Measurements from ENCODE around the gene RNF41. TPM values are rescaled to one million over a fixed set of nuclear protein-coding genes. Genes with fewer than 3 reads are reported as not detected.
"Not testable (repeated sequence)": the region's sequence is repeated elsewhere in the genome, so short reads cannot be mapped to it uniquely, and the experiment has no call there.

RNF41 gene
- total RNA-seq, 1 donor from 2014 or later: 33.7 TPM

DNA sequence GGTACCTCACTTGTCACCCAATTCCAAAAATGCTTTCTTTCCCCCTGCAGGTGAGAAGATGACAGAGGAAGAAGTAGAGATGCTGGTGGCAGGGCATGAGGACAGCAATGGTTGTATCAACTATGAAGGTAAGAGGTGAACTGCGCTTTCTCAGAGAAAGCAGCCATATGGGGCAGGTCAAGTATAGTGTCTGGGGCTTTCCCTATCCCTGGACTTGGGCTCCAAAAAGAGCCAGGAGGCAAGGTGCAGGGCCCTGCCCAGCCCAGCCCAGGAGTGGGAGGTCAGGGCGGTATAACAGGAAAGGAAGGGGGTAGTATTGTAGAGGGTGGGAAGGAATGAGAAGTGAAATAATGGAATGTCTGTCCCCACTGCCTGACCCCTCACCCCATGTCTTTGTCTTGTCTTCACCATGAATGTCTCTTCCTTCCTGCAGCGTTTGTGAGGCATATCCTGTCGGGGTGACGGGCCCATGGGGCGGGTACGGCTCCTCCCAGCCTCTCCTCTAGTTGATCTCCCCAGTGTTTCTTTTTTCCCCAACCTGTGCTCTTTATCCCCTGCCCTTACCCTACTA, 61.4 kb downstream of the RNF41 start:
- Mint-ChIP-seq H3K27me3 (peaks cover 3% of the 10 kb centered on the region), H3K36me3 (peaks cover 51% of the 10 kb centered on the region), H3K4me1 (ENCODE audit: unreplicated experiment) (peaks cover 46% of the 10 kb centered on the region), H3K9me3 (no peaks in the 10 kb centered on the region), H3K27ac (peak overlapping the region; percentile 100), H3K4me3 (peak overlapping the region; percentile 100)
- no peak for TF ChIP-seq CTCF (conservative IDR thresholded peaks at IDR 0.05)
- DNase-seq (ENCODE audit: extremely low spot score, unreplicated experiment): no peak

DNA sequence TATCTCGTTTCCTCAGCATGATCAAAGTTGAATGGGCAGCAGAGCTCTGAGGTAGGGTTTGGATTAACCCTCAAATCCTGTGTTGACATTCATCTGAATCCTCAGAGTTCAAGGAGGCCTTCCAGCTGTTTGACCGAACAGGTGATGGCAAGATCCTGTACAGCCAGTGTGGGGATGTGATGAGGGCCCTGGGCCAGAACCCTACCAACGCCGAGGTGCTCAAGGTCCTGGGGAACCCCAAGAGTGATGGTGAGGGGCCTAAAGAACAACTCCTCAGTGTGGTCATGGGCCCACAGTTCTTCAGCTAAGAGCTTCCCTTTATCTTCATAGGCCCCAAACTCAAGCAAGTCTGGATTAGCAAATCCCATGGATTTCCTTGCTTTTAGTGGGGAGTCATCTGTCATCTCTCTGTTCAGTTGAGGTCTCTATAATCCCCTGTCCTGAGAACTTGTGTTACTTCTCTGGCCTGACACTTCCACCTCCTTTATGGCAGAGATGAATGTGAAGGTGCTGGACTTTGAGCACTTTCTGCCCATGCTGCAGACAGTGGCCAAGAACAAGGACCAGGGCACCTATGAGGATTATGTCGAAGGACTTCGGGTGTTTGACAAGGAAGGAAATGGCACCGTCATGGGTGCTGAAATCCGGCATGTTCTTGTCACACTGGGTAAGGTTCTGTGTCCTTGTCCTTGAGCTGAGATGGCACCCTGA, 62.1 kb downstream of the RNF41 start:
- Mint-ChIP-seq H3K27me3 (peaks cover 3% of the 10 kb centered on the region), H3K36me3 (peaks cover 54% of the 10 kb centered on the region), H3K4me3 (peak overlapping the region; percentile 100), H3K27ac (peak overlapping the region; percentile 100), H3K9me3 (no peaks in the 10 kb centered on the region), H3K4me1 (ENCODE audit: unreplicated experiment) (peaks cover 48% of the 10 kb centered on the region)
- DNase-seq (ENCODE audit: extremely low spot score, unreplicated experiment): no peak
- no peak for TF ChIP-seq CTCF (conservative IDR thresholded peaks at IDR 0.05)

DNA sequence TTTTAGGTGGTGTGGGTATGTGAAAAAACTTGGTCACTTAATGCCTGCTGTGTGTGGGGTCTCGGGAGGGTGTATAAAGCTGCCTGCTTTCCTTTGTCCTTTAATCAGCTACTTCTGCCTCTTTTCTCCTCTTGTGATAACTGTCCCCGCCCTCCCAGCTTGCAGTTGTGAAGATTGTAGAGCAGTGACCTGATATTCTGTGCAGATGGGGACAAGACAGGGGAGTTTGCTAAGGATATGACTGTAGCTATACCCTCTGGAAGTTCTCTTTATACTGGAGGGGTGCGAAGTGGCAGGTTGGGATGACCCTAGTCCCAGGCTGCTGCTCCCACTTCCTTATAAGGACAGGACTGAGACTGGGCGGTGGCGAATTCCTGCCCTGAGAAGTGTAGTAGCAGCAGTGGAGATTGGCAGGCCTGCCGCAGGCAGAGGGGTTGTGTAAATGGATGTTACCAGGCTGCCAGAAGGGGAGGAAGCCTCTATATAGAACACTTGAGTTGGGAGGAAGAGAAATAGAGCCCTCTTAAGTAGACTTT, 62.7 kb downstream of the RNF41 start:
- no peak for DNase-seq (ENCODE audit: extremely low spot score, unreplicated experiment)
- H3K4me1 Mint-ChIP-seq (ENCODE audit: unreplicated experiment): peaks cover 48% of the 10 kb centered on the region
- H3K36me3 Mint-ChIP-seq: peaks cover 48% of the 10 kb centered on the region
- H3K27ac Mint-ChIP-seq: peak overlapping the region; percentile 100
- H3K9me3 Mint-ChIP-seq: no peaks in the 10 kb centered on the region
- H3K4me3 Mint-ChIP-seq: peak overlapping the region; percentile 100
- peaks cover 3% of the 10 kb centered on the region for H3K27me3 Mint-ChIP-seq
- TF ChIP-seq CTCF (conservative IDR thresholded peaks at IDR 0.05): no peak

- Mint-ChIP-seq H3K9me3 (no peaks in the 10 kb centered on the region), H3K4me3 (peak within 1 kb of the TSS; percentile 100), H3K4me1 (ENCODE audit: unreplicated experiment) (peaks cover 49% of the 10 kb centered on the region), H3K36me3 (peaks cover 42% of the 10 kb centered on the region), H3K27me3 (peaks cover 3% of the 10 kb centered on the region), H3K27ac (peak within 1 kb of the TSS; percentile 100)
- TF ChIP-seq CTCF (conservative IDR thresholded peaks at IDR 0.05): no peak
- DNase-seq (ENCODE audit: extremely low spot score, unreplicated experiment): peak; percentile 92
These were observed 63.4 kb downstream of the RNF41 start, which contains the start of gene MYL6 for GRCh38 chr12:56158029-56158925. MYL6 (plus strand) TSS chr12:56158359; CDS start chr12:56158402, 43 bp downstream.

GRCh38 chr12:56157201-56158028, 64.3 kb downstream of the RNF41 start:
- no peaks in the 10 kb centered on the region for H3K9me3 Mint-ChIP-seq
- peaks cover 3% of the 10 kb centered on the region for H3K27me3 Mint-ChIP-seq
- TF ChIP-seq CTCF (conservative IDR thresholded peaks at IDR 0.05): peak; percentile 77
- H3K27ac Mint-ChIP-seq: peak overlapping the region; percentile 100
- DNase-seq (ENCODE audit: extremely low spot score, unreplicated experiment): peak; percentile 80
- peaks cover 37% of the 10 kb centered on the region for H3K36me3 Mint-ChIP-seq
- H3K4me3 Mint-ChIP-seq: peak overlapping the region; percentile 100
- peaks cover 52% of the 10 kb centered on the region for H3K4me1 Mint-ChIP-seq (ENCODE audit: unreplicated experiment)

- DNase-seq (ENCODE audit: extremely low spot score, unreplicated experiment); H3K27me3 Mint-ChIP-seq; H3K9me3 Mint-ChIP-seq: not testable (repeated sequence)
- H3K4me3 Mint-ChIP-seq: peak overlapping the region; percentile 100
- H3K27ac Mint-ChIP-seq: peak overlapping the region; percentile 100
- peaks cover 51% of the 10 kb centered on the region for H3K4me1 Mint-ChIP-seq (ENCODE audit: unreplicated experiment)
- H3K36me3 Mint-ChIP-seq: peaks cover 33% of the 10 kb centered on the region
These were observed 65.1 kb downstream of the RNF41 start for GRCh38 chr12:56156464-56157200.

Measured in type B pancreatic cell (in vitro differentiated cells).